GM15510 (cell line): ENCODE data around the gene PAQR6.

Experiments used
- POLR2A ChIP-seq: IDR thresholded peaks from 3 replicates; pipeline ENCODE4 v1.6.1; 2011; ENCODE audit warnings: borderline replicate concordance; ENCODE audit not compliant: insufficient read length; ENCODE audit errors: extremely low read depth

Gene PAQR6, protein sequence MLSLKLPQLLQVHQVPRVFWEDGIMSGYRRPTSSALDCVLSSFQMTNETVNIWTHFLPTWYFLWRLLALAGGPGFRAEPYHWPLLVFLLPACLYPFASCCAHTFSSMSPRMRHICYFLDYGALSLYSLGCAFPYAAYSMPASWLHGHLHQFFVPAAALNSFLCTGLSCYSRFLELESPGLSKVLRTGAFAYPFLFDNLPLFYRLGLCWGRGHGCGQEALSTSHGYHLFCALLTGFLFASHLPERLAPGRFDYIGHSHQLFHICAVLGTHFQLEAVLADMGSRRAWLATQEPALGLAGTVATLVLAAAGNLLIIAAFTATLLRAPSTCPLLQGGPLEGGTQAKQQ

DNA sequence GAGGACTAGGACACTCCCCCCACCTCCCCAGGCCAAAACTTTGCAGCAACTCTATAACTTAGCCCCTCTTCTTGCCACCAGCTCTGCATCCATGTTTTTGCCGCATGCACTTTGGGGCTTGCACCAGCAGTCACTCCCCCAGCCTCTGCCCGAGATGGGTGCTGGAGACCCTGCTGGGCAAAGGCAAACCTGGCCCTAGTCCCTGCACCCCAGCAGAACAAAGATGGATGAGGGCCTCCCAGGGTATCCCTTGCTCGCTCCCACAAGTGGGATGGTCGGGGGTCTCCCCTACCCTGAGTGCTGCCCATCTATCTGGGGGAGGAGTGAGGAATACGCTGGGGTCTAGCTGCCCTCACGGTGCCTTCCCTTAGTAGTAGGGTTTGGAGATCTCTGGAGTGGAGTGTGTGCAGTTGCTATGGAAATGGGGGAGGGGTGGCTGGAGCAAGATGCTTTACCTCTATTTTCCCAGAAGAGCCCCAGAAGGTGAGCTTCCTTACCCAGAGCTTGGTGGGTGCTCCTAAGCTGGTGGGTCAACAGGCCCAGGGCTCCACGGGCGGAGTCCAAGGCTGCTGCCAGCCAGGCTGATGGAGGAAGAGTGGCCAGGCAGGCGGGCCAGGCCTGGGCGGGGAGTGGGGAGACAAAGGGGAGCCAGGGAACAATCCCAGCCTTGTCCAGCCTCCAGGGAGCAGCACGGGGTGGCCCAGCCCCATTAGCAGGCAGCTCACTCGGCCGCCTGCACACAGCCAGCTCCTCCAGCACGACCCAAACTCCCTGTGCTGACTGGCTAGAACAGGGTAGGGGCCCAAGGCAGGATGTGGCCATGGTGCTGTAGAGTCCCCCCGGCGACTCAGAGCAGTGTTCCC lies at the start of gene PAQR6:
Gene PAQR6 (minus strand): TSS at position 597 of the 863 bp plus-strand sequence. CDS start 1,325 bp downstream, outside the sequence.
- TF ChIP-seq POLR2A, result no peak

DNA sequence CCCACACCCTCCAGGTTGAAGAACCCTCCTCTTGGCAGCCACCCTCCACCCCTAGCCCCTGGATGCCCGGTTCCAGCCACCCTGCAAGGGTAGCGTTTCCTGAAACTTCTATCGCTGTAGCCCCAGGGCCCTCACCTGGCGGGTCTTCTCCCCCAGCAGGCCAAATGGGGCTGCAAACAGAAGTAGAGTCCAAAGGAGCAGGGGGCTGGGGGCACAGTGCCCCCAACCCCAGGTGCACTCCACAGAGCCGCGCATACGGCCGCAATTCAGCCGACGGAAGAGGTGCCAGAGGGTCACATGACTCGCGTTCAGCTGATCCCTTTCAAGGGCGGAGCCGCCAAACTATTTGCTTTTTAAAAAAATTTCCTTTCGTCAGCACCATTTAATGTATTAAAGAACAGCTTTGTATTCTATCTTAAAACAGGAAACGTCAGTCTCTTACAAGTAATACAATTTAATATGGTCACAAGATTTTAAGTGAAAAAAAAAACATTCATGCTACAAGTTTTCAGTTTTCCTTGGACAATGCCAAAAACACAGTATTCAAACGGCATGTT lies 47.6 kb upstream of the PAQR6 start, which contains the start of gene GLMP:
Gene GLMP (minus strand): TSS at position 289 of the 557 bp plus-strand sequence. CDS start 34 bp downstream, at position 255.
- TF ChIP-seq POLR2A, result peak; percentile 60

DNA sequence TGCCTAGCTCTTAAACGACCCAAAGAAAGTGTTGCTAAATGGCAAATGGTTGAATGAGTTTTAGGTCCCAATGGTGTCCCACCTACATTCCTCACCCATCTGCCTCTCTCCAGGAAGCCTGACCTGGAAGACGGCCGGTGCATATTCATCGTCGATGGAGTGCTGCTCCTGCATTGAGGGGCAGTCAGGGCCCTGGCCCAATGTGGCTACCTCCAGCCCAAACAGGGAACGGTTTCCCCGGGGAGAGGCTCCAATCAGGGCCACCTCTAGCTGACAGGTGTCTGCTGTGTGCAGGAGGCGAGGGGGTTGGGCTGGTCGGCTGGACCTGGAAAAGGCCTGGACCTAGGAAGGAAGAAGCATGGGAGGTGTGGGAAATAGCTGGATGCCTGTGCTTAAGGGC lies 46.0 kb upstream of the PAQR6 start:
- no peak for TF ChIP-seq POLR2A

DNA sequence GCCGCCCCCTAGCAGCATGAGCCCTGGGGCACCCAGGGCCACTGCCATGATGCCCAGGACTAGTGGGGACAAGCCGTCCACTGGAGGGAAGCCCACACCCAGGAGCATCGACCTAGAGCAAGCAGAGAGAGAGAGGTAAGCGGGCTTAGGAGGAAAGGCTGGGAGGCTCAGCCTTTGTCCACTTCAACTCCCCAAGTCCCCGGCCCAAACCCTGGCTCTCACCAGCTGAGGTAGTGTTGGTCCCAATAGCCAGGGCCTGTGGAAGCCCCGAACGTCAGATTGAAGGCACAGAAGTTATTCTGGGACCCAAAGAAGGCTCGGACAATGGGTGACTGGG lies 45.2 kb upstream of the PAQR6 start:
- TF ChIP-seq POLR2A, result no peak

DNA sequence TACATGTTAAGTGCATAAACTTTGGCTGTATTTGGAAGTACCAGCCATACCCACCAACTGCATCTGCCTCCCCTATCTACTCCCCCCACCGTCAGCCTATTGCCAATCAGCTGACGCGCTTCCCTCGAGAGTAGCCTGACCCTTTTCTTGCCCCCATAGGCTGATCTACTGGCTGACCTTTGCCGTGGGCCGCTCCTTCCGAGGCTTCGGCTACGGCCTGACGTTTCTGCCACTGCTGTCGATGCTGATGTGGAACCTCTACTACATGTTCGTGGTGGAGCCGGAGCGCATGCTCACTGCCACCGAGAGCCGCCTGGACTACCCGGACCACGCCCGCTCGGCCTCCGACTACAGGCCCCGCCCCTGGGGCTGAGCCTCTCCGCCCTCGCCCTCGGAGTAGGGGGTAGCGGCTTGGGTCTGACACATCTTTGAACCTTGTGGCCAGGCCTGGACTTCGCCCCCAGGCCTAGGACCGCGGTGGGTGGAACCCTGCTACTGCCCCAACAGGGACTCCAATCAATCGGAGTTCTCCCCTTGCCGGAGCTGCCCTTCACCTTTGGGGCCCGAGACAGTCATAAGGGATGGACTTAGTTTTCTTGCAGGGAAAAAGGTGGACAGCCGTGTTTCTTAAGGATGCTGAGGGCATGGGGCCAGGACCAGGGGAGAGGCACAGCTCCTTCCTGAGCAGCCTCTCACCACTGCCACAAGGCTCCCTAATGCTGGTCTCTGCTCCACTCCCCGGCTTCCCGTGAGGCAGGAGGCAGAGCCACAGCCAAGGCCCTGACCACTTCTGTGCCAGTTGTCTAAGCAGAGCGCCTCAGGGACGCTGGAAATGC lies 43.6 kb upstream of the PAQR6 start:
- no peak for TF ChIP-seq POLR2A

DNA sequence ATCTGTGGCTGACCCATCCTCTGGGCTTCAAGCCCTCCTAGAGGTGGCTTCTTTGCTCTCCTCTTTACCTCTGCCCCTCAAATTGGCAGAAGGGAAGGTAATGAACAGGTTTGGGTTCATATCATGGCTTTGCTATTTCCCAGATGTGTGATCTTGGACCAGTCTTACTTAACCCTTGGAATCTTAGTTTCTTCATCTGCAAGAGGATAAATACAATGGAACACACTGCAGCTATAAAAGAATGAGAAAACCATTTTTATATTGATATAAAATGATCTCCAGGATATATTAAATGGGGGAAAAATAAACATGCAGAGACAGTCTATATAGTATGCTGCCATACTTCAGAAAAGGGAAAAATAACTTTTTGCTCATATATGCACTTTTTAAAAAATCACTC lies 42.0 kb upstream of the PAQR6 start:
- no peak for TF ChIP-seq POLR2A

DNA sequence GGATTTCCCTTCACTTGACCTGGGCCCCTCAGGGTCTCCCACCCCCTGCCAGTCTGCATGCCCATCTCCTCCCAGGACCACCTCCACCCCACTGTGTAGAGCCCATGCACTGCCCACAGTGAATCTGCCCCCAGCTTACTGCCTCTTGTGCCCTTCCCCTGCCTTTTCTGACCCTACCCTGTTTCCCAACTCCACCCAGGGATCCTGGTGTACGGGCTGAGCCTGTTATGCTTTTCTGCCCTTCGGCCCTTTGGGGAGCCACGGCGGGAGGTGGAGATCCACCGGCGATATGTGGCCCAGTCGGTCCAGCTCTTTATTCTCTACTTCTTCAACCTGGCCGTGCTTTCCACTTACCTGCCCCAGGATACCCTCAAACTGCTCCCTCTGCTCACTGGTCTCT lies 38.2 kb upstream of the PAQR6 start:
- no peak for TF ChIP-seq POLR2A

DNA sequence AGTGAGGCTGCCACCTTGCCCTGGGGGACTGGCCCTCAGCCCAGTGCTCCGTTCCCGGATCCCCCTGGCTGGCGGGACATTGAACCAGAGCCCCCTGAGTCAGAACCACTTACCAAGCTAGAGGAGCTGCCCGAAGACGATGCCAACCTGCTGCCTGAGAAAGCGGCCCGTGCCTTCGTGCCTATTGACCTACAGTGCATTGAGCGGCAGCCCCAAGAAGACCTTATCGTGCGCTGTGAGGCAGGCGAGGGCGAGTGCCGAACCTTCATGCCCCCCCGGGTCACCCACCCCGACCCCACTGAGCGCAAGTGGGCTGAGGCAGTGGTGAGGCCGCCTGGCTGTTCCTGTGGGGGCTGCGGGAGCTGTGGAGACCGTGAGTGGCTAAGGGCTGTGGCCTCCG lies 37.6 kb upstream of the PAQR6 start:
- TF ChIP-seq POLR2A, result no peak

DNA sequence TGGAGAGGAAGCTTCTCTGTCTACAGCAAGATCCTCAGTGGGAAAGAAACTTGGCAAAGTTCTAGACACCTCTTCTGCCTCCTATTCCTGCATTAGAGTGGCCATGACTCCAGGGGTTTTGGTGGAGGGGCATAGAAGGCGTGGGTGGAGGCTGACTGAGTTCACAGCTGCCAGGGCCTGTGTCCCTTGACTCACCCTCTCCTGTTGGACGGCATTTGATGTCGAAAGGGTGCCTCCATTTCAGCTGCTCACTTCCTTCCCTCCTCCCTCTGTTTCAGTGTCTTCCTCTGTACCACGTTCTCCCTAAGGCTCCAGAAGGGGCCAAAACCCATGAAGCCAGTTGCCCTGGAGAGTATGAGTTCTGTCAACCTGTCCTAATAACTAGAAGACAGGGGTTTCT lies 36.9 kb upstream of the PAQR6 start:
- TF ChIP-seq POLR2A, result no peak

DNA sequence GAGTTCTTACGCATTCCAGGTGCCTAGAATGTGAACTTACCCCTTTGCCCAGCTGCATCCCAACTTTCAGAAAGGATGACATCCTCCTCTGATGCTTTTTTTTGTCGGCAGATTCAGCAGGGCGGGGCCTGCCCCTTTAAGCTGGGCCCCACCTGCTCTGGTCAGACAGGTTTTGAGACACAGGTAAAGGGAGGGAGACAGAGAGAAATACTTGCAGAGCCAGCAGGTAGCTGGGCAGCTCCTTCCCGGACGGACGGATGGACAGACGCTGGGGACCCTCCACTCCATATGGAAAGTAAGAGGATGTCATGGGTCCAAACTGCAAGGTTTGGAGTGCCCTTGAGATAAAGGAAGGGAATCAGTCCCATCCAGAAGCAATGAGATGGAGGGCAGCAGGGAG lies 36.3 kb upstream of the PAQR6 start, which contains the start of gene TMEM79:
Gene TMEM79 (plus strand): TSS at position 214 of the 400 bp plus-strand sequence. CDS start 902 bp downstream, outside the sequence.
- no peak for TF ChIP-seq POLR2A

DNA sequence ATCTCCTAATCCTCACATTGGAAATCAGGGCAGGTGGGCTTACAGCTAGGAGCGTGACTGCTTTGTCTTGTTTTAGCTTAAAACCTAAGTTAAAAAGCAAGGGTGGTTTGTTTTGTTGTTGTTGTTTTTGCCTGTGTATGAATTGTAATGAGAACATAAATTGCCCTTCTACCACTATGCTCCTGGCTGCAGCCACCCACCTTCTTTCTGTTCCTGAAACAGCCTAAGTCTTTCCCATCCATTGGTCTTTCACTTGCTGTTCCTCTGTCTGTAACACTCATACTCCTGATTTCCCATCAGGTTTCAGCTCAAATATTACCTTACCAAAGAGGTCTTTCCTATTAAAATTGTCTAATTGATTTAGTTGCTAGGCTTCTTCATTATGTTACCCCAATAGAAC lies 35.7 kb upstream of the PAQR6 start:
- TF ChIP-seq POLR2A, result no peak

DNA sequence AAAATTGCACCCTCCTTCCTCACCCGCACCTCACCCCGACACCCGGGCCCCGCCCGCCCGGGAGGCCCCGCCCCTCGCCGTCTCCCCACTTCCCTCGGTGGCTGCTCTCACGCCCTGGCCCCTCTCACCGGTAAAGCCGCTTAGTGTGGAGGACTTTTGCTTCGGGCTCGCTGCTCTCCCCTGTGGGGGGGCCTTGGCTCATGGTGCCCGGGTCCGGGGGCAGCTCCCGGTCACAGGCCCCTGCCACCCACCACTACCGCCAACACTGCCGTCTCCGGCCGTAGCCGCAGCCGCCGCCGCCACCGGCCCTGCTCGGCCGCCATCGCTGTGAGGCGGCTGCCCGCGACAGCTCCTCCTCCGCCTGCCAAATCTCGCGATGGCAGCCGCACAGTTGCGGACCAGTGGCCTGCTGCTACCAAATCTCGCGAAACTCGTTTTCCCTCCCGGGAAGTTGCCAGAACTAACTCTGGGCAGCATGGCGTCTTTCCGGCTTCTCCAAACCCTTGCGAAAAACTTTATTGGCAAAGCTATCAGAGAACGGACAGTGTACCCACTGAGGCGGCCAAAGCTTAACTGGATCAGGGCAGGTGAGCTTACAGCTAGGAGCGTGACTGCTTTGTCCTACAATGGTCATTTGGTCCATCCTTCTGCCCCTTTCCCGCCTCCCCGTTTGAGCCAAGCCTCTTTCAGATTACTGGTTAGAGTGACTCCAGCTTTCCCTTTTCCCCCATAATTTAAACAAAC lies 34.8 kb upstream of the PAQR6 start, which contains the start of gene SMG5:
Gene SMG5 (minus strand): TSS at position 347 of the 744 bp plus-strand sequence. CDS start 145 bp downstream, at position 202.
- peak; percentile 97 for TF ChIP-seq POLR2A

DNA sequence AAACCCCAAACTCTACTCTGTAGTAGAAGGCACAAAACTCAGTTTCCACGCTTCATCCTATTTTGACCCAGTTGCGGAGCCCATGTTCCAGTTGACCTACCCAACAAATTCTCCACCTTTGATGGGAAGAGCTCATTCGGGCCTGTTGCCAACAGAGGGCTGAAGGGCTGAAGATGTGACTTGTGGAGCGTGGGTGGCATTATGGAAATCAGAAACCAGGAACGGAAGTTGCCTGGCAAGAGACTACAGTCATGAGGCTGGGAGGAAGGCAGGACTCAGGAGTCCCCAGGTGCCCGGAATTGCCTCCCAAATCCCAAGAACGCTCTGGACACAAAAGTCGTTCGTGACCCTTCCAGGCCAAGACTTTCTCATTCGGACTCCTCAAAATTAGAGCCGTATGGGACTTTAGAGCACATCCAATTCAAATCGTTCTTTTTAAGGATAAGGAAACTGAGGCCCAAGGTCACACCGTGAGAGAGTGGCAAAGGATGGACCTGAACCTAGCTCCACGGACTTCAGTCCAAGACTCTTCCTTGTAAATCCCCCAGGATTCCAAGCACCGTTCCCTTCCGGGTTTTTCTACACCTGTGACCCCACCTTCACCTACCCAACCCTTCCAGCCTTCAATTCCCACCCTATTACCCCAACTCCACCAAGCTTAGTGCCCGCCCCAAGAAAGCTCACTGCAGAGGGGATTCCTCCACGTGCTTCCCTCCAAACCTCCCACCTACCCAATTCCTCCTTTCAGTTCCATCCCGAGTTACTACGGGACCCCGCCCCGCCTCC lies 34.0 kb upstream of the PAQR6 start:
- peak; percentile 37 for TF ChIP-seq POLR2A

DNA sequence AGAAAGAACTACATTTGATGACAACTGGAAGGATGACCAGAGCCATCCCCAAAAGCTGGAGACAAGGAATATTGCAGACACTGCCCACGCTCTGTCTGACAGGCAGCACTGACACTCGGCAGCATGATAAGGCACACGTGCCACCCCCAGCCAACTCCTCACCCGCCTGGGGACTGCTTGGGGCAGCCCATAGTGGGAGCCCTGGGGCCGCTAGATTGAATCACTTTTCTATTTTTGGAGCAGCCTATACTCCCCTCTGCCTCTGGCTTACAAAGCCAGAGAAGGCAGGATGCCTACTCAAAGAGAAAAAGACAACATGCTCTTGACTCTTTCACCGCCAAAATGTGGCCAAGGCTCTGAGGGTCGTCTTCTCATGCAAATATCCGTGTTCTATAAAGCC lies 33.4 kb upstream of the PAQR6 start:
- no peak for TF ChIP-seq POLR2A

DNA sequence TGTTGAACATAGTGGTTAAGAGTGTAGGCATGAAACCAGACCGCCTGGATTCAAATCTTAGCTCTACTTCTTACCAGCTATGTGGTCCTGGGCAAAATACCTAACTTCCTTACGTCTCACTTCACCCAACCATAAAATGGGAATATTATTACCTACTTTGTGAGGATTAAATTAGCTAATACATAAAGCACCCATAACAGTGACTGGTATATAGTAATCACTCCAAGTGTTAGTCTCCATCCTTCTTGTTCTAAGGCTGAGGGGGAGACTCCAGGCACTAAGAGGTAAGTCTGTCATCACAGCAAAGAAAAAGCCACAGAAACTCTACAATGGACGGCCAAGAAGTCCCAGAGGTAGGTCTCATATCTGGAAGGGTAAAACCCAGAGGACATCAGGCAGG lies 32.0 kb upstream of the PAQR6 start:
- TF ChIP-seq POLR2A, result no peak
